GM21825 (cell line): Measurements from ENCODE around the gene PAXIP1.
"Not testable (repeated sequence)": the region's sequence is repeated elsewhere in the genome, so short reads cannot be mapped to it uniquely, and the experiment has no call there.

Experiments
- ATAC-seq: cut with Tn5 transposase; IDR thresholded peaks from one replicate; pipeline ENCODE4 v1.9.1; 2021; ENCODE audit warnings: mild to moderate bottlenecking, moderate library complexity; ENCODE audit not compliant: unreplicated experiment

Gene PAXIP1

GRCh38 chr7:154950960-154951359 lies 52.0 kb downstream of the PAXIP1 start:
- no peak for ATAC-seq

GRCh38 chr7:154947604-154948003 lies 55.3 kb downstream of the PAXIP1 start:
- ATAC-seq, result no peak

- ATAC-seq, result no peak
Observed at GRCh38 chr7:154946166-154946565, 56.8 kb downstream of the PAXIP1 start.

- no peak for ATAC-seq
Observed at GRCh38 chr7:154943906-154944305, 59.0 kb downstream of the PAXIP1 start.

- no peak for ATAC-seq
Observed at GRCh38 chr7:154942691-154943090, 60.2 kb downstream of the PAXIP1 start.

GRCh38 chr7:154937837-154938236 lies 65.1 kb downstream of the PAXIP1 start:
- no peak for ATAC-seq

GRCh38 chr7:154934353-154934952 lies 68.5 kb downstream of the PAXIP1 start:
- not testable (repeated sequence) for ATAC-seq

- ATAC-seq, result no peak
Observed at GRCh38 chr7:154931906-154932305, 71.0 kb downstream of the PAXIP1 start.

GRCh38 chr7:154929006-154929726 lies 73.8 kb downstream of the PAXIP1 start:
- ATAC-seq, result no peak

- ATAC-seq, result peak; percentile 83
Observed at GRCh38 chr7:154928136-154929005, 74.6 kb downstream of the PAXIP1 start.

GRCh38 chr7:154927624-154928125 lies 75.2 kb downstream of the PAXIP1 start:
- peak; percentile 50 for ATAC-seq

- not testable (repeated sequence) for ATAC-seq
Observed at GRCh38 chr7:154922472-154922871, 80.5 kb downstream of the PAXIP1 start.

GRCh38 chr7:154919344-154920225 lies 83.3 kb downstream of the PAXIP1 start:
- no peak for ATAC-seq

GRCh38 chr7:154918741-154919140 lies 84.2 kb downstream of the PAXIP1 start:
- no peak for ATAC-seq

GRCh38 chr7:154918266-154918665 lies 84.7 kb downstream of the PAXIP1 start:
- ATAC-seq, result no peak

GRCh38 chr7:154917808-154918160 lies 85.1 kb downstream of the PAXIP1 start:
- ATAC-seq, result no peak

- no peak for ATAC-seq
Observed at GRCh38 chr7:154916856-154917807, 85.8 kb downstream of the PAXIP1 start.

GRCh38 chr7:154916381-154916780 lies 86.5 kb downstream of the PAXIP1 start:
- no peak for ATAC-seq

- no peak for ATAC-seq
Observed at GRCh38 chr7:154915600-154915999, 87.3 kb downstream of the PAXIP1 start.
